GM19023 (cell line): ENCODE measurements around the gene SEC23A.
"Not testable (repeated sequence)": the region's sequence is repeated elsewhere in the genome, so short reads cannot be mapped to it uniquely, and the experiment has no call there.

Experiments
- ATAC-seq: cut with Tn5 transposase; IDR thresholded peaks from one replicate; pipeline ENCODE4 v1.9.1; 2021; ENCODE audit warnings: mild to moderate bottlenecking, moderate library complexity; ENCODE audit not compliant: unreplicated experiment

The SEC23A gene

DNA sequence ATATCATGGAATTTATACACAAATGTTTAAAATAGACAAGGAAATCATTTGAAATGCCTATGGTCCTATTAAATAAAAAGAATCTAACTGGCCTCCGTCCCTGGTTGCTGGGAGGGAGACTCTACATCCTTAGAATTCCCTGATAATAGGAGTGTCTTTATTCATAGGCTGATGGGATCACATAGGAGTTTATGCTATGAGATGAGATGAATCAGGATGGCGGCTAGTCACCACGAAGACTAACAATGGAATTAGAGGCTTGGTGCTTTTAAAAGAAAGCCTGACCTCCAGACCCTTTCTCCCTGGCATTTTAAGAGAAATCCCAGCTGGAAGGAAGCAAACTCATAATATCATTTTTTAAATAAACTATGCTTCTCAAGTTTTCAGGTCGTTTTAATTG, 69.7 kb downstream of the SEC23A start:
- no peak for ATAC-seq

- ATAC-seq, result no peak
Measured at GRCh38 chr14:39030209-39030608, 72.8 kb downstream of the SEC23A start.

GRCh38 chr14:39029789-39030188, 73.2 kb downstream of the SEC23A start:
- no peak for ATAC-seq

GRCh38 chr14:39028620-39029019, 74.4 kb downstream of the SEC23A start:
- ATAC-seq, result no peak

- ATAC-seq, result no peak
Measured at GRCh38 chr14:39025810-39026627, 77.0 kb downstream of the SEC23A start.

DNA sequence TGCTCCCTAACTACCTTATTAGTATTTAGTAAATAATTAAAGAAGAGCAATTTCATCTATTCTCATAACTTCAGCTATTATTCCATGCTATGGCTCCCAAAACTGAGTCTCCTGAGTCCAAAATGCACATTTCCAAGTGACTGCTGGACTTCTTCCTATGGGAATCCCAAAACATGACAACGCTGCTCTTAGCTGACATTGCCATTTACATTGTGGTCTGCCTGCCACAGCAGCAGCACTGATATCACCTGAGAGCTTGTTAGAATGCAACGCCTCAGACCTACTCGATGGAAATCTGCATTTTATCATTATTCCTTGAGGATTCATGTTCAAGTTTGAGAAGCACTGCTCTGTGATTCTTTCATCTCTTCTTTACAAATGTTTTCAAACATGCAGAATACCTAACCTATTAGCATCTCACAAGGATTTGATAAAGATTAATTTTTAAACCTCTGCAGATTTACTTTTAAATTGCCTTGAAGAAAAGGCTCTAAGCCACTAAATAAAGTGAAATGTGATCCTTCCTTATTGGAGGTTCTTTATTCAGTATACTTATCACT, 77.7 kb downstream of the SEC23A start:
- no peak for ATAC-seq

- ATAC-seq, result no peak
Measured at GRCh38 chr14:39023939-39024871, 78.8 kb downstream of the SEC23A start.

GRCh38 chr14:39017096-39018016, 85.7 kb downstream of the SEC23A start:
- not testable (repeated sequence) for ATAC-seq

DNA sequence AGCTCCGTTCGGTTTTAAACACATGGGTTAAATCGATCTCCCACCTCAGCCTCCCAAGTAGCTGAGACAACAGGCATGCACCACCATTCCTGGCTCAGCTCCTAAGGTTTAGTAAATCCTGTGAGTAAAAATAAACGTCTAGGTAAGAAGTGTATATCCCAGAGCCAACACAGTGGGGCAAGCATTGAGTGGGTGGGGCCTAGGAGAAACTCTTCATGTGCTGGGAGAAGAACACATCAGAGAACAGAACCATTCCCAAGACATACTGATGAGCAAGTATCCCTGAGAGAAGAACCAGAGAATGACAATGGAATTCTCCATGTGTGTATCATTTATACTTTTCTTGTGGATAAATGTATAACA, 86.3 kb downstream of the SEC23A start:
- no peak for ATAC-seq

DNA sequence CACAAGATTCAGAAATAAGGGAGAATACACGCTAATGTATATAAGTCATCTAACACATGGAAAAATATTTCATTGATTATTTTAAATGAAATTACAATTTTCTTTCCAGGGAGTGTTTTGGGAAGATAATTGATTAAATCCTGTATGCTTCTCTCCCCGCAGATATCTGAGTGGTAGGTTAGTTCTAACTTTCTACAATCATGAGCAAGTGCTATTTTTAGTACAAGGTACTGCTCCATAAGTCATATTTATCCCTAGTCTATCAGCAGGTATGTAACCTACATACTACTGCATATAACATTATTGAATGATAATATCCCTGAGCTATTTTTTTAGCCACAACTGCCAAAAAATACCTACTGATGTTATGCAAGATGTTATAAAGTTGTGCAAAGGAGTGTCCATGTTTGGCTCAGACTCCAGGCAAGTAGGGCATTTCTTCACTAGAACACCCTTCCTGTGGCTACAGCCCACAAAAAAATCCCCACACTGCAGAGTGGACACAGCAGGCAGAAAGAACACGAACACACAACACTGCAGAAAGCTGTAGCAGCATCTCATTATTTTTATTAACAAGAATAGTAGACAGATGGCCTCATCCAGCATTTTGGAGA, 87.0 kb downstream of the SEC23A start:
- ATAC-seq, result no peak

DNA sequence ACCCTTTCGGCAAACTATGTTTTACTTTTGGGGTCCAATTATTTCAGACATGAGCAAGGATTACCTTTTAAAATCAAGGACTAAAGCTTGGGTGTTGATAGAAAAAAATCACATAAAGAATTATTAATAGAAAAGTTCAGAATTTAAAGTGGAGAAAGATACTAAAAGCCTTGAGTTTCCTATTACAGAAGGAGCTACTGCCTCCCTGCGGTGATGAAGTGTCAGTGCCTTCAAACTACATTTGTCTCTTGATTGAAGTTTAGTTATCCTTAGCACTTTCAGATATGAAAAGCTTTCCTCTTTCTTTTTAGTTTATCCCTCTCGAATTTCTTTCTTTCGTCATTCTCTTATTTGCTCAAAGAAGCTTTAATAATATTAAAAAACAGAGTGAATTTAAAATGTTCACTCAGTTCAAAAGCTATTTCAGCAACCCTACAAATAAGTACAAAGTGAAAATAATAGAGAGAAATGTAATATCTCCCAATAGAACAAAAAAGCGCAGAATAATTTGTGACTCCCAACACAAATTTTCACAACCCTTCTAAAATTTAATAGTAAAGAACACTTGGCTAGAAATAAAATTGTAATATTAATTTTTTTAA, 87.6 kb downstream of the SEC23A start:
- no peak for ATAC-seq

DNA sequence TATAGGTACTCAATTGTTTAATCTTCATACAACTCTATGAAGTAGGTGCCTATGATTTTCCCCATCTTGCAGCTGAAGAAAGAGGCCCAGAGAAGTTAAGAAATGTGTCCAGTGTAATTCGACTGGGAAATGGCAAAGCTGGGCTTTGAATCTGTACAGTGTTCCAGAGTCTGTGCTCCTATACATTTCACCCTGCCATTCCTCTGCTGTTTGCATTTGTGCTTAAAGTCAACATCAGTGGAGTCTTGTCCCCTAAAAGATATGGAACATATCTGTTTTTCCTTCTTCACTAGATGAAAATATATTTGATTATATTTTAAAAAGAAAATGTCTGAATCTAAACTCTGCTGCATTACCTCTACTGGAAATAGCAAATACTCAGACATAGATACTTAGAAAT, 88.6 kb downstream of the SEC23A start:
- no peak for ATAC-seq

GRCh38 chr14:39008965-39009364, 94.1 kb downstream of the SEC23A start:
- ATAC-seq, result not testable (repeated sequence)

DNA sequence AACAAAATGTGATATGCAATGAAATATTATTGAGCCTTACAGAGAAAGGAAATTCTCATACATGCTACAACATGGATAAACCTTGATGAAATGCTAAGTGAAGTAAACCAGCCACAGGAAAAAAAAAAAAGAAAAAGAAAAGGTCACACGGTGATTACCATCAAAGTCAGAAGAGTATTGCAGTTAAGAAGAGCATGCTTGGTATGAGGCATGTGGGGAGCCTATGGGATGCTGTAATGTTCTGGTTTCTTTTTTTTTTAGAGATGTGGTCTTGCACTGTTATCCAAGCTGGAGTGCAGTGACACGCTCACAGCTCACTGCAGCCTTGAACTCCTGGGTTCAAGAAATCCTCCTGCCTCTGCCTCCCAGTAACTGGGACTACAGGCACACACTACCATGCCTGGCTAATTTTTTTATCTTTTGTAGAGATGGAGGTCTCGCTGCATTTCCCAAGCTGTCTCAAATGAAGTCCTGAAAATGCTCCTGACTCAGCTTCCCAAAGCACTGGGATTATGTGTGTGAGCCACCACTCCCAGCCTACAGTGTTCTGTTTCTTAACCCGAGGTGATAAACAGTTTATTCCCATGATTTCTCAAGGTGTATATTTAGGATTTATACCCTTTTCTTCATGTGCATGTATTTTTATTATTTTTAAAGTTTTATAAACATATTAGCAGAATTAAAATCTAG, 96.2 kb downstream of the SEC23A start:
- no peak for ATAC-seq

DNA sequence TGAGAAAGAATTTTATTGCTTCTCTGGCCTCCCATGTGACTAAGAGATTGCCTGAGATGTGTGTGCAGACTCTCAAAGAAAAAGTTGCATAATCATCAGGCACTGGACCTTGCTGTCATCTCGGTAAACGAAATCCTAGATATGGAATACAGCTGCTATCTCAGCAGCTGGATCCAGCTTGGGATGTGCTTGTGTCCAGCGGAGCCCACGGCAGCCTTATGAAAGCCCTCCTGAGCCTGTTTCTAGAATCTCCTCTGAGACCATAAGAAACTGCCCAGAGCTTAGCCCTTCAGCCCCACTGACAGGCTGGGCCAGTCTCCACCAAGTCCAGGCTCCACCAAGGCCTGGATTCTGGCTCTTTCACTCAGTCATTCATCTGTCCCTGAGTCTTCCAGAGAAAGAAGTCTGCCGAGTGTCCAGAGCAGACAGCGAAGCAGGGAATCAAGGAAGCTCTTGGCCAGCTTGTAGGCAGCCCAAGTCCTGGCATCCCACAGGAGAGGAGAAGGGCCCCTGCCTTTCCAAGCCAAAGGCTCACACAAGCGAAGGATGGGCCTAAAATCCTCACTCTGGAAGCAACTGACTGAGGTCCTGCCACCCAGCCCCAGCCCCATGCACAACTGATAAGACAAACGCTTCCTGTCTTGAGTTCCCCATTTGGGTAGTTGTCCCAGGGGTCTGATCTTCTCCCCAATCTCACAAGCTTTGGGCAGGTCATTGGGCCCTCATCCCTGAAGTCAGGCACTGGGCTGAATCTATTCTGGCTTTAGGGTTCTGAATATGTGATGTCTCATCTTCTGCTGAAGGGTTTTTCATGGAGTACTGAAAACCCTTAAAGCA, 97.8 kb downstream of the SEC23A start:
- no peak for ATAC-seq

- no peak for ATAC-seq
Measured at GRCh38 chr14:38999949-39000348, 103.1 kb downstream of the SEC23A start.

DNA sequence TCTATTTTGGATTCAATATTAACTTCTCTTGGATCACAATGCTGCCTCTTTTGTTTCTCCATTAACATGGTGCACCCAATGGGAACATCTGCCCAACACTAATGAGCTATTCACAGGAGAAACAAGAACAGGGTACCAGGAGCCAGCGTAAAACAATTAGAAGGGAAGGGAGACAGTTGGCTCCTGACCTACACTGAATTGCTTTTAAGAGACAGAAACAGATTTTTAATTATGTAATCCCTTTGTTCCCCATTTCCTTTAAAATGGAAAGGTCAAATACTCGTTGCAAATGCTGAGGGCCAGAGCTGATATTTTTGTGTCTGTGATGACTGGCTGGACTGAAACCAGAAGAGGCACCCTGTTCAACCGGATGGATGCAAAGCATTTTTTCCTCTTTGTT, 108.3 kb downstream of the SEC23A start:
- no peak for ATAC-seq

DNA sequence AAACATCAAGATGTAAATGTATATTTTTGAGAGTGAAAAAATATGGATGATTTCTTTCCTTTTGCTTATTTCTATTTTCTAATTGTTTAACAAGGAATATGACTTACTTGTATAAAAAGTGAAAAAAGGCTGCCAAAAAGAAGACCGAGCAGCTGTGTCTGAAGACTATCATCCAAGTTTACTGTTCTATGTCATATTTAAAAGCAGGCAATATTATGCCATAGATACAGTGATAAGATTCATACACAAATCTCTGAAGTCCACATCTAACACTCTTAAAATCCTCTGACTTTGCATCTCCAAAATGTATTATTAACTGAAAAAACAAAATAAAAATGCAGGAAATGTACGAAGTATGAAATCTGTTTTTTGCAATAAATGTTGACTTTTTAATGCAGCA, 109.1 kb downstream of the SEC23A start:
- no peak for ATAC-seq
